Activated naive CD4-positive, alpha-beta T cell treated with anti-CD3 and anti-CD28 coated beads, Interleukin-2, amount 10 ng/mL, durations not matched to agents 7 days and 5 days (primary cell): Measurements from ENCODE around the gene GNG13.
"Not testable (repeated sequence)": the region's sequence is repeated elsewhere in the genome, so short reads cannot be mapped to it uniquely, and the experiment has no call there.

Experiments
- CTCF ChIA-PET: fragments of 350-600 bp; sonication (Branson Sonifier 250); formaldehyde crosslinking; loops from one replicate; lab custom pipeline; 2021; ENCODE audit warnings: antibody characterized with exemption; lab: Charles Lee
- DNase-seq: peaks from one replicate; pipeline ENCODE4 v3.0.0-alpha.2; 2020
- H3K27ac Mint-ChIP-seq: one replicate; pipeline ENCODE4 v1.8.0; 2021; ENCODE audit warnings: mild to moderate bottlenecking, moderate library complexity, mixed read lengths
- H3K27me3 Mint-ChIP-seq: one replicate; pipeline ENCODE4 v1.8.0; 2021; ENCODE audit warnings: mild to moderate bottlenecking, mixed read lengths
- H3K36me3 Mint-ChIP-seq: one replicate; pipeline ENCODE4 v1.8.0; 2021; ENCODE audit warnings: mixed read lengths
- H3K4me1 Mint-ChIP-seq: one replicate; pipeline ENCODE4 v1.8.0; 2021; ENCODE audit warnings: mixed read lengths
- H3K4me3 Mint-ChIP-seq: one replicate; pipeline ENCODE4 v1.8.0; 2021; ENCODE audit warnings: mild to moderate bottlenecking, moderate library complexity, mixed read lengths
- H3K9me3 Mint-ChIP-seq: one replicate; pipeline ENCODE4 v1.8.0; 2021; ENCODE audit warnings: mixed read lengths

Gene GNG13

GRCh38 chr16:776824-777223 is 23.7 kb downstream of the GNG13 start:
- DNase-seq: no peak
- Mint-ChIP-seq H3K9me3 (no peaks in the 10 kb centered on the region), H3K4me1 (no peaks in the 10 kb centered on the region)

GRCh38 chr16:776298-776697 is 24.2 kb downstream of the GNG13 start:
- DNase-seq, H3K27me3 Mint-ChIP-seq, H3K9me3 Mint-ChIP-seq, H3K36me3 Mint-ChIP-seq, H3K4me1 Mint-ChIP-seq, H3K27ac Mint-ChIP-seq, H3K4me3 Mint-ChIP-seq: not testable (repeated sequence)
- CTCF ChIA-PET: interaction anchor here (1.2 to 1.6 kb wide), 2 partner anchors 9 to 63 kb away, joined by 3 to 5 read pairs; no protein-coding TSS in a partner anchor

More at GRCh38 chr16:776824-777223, 23.7 kb downstream of the GNG13 start:
- peaks cover 5% of the 10 kb centered on the region for H3K27me3 Mint-ChIP-seq
- no peaks in the 10 kb centered on the region for H3K36me3 Mint-ChIP-seq
- no peak overlapping the region for H3K27ac Mint-ChIP-seq
- H3K4me3 Mint-ChIP-seq: no peak overlapping the region
- CTCF ChIA-PET: interaction anchor here (1.2 to 1.6 kb wide), 2 partner anchors 8 to 64 kb away, joined by 3 to 5 read pairs; no protein-coding TSS in a partner anchor

GRCh38 chr16:775236-775796 is 25.2 kb downstream of the GNG13 start:
- Mint-ChIP-seq H3K4me3 (no peak overlapping the region), H3K36me3 (no peaks in the 10 kb centered on the region), H3K4me1 (no peaks in the 10 kb centered on the region), H3K27ac (no peak overlapping the region), H3K9me3 (no peaks in the 10 kb centered on the region), H3K27me3 (peaks cover 5% of the 10 kb centered on the region)
- CTCF ChIA-PET: no interaction called here
- DNase-seq: no peak

GRCh38 chr16:774086-775001 is 26.2 kb downstream of the GNG13 start:
- Mint-ChIP-seq H3K4me3 (no peak overlapping the region), H3K27me3 (peaks cover 5% of the 10 kb centered on the region), H3K9me3 (no peaks in the 10 kb centered on the region), H3K4me1 (no peaks in the 10 kb centered on the region), H3K36me3 (no peaks in the 10 kb centered on the region), H3K27ac (no peak overlapping the region)
- CTCF ChIA-PET: no interaction called here
- no peak for DNase-seq

- DNase-seq: no peak
- Mint-ChIP-seq H3K4me3 (no peak overlapping the region), H3K9me3 (no peaks in the 10 kb centered on the region), H3K36me3 (no peaks in the 10 kb centered on the region), H3K27me3 (peaks cover 7% of the 10 kb centered on the region), H3K4me1 (no peaks in the 10 kb centered on the region), H3K27ac (no peak overlapping the region)
- CTCF ChIA-PET: no interaction called here
These were observed 27.6 kb downstream of the GNG13 start for GRCh38 chr16:772959-773358.

GRCh38 chr16:770411-770810 is 30.1 kb downstream of the GNG13 start:
- no peaks in the 10 kb centered on the region for H3K36me3 Mint-ChIP-seq
- no peak overlapping the region for H3K27ac Mint-ChIP-seq
- H3K4me3 Mint-ChIP-seq: no peak overlapping the region
- H3K9me3 Mint-ChIP-seq: no peaks in the 10 kb centered on the region
- H3K4me1 Mint-ChIP-seq: no peaks in the 10 kb centered on the region
- no peak for DNase-seq
- peaks cover 3% of the 10 kb centered on the region for H3K27me3 Mint-ChIP-seq
- CTCF ChIA-PET: no interaction called here

GRCh38 chr16:769934-770333 is 30.6 kb downstream of the GNG13 start:
- H3K4me3 Mint-ChIP-seq: no peak overlapping the region
- H3K9me3 Mint-ChIP-seq: no peaks in the 10 kb centered on the region
- CTCF ChIA-PET: no interaction called here
- peaks cover 3% of the 10 kb centered on the region for H3K27me3 Mint-ChIP-seq
- no peak for DNase-seq
- no peak overlapping the region for H3K27ac Mint-ChIP-seq
- H3K36me3 Mint-ChIP-seq: no peaks in the 10 kb centered on the region
- no peaks in the 10 kb centered on the region for H3K4me1 Mint-ChIP-seq

GRCh38 chr16:769184-769784 is 31.2 kb downstream of the GNG13 start:
- DNase-seq: no peak
- Mint-ChIP-seq H3K9me3 (no peaks in the 10 kb centered on the region), H3K27ac (no peak overlapping the region), H3K27me3 (peaks cover 3% of the 10 kb centered on the region), H3K4me1 (no peaks in the 10 kb centered on the region), H3K4me3 (no peak overlapping the region), H3K36me3 (no peaks in the 10 kb centered on the region)
- CTCF ChIA-PET: no interaction called here

- no peak overlapping the region for H3K27ac Mint-ChIP-seq
- DNase-seq: no peak
- H3K4me3 Mint-ChIP-seq: no peak overlapping the region
- H3K36me3 Mint-ChIP-seq: no peaks in the 10 kb centered on the region
- no peaks in the 10 kb centered on the region for H3K9me3 Mint-ChIP-seq
- CTCF ChIA-PET: no interaction called here
- no peaks in the 10 kb centered on the region for H3K4me1 Mint-ChIP-seq
- H3K27me3 Mint-ChIP-seq: peaks cover 3% of the 10 kb centered on the region
These were observed 32.1 kb downstream of the GNG13 start for GRCh38 chr16:768428-768827.

GRCh38 chr16:767743-768235 is 32.7 kb downstream of the GNG13 start:
- no peaks in the 10 kb centered on the region for H3K36me3 Mint-ChIP-seq
- peaks cover 3% of the 10 kb centered on the region for H3K27me3 Mint-ChIP-seq
- CTCF ChIA-PET: no interaction called here
- no peaks in the 10 kb centered on the region for H3K9me3 Mint-ChIP-seq
- no peak for DNase-seq
- H3K4me3 Mint-ChIP-seq: no peak overlapping the region
- H3K4me1 Mint-ChIP-seq: no peaks in the 10 kb centered on the region
- no peak overlapping the region for H3K27ac Mint-ChIP-seq

- Mint-ChIP-seq H3K36me3 (no peaks in the 10 kb centered on the region), H3K4me3 (no peak overlapping the region), H3K9me3 (no peaks in the 10 kb centered on the region), H3K27me3 (peaks cover 3% of the 10 kb centered on the region), H3K27ac (no peak overlapping the region), H3K4me1 (no peaks in the 10 kb centered on the region)
- CTCF ChIA-PET: no interaction called here
- no peak for DNase-seq
These were observed 33.5 kb downstream of the GNG13 start for GRCh38 chr16:766820-767640.

GRCh38 chr16:766008-766819 is 34.3 kb downstream of the GNG13 start:
- no peak for DNase-seq
- Mint-ChIP-seq H3K27ac (no peak overlapping the region), H3K9me3 (no peaks in the 10 kb centered on the region), H3K4me1 (no peaks in the 10 kb centered on the region), H3K36me3 (no peaks in the 10 kb centered on the region), H3K27me3 (peaks cover 3% of the 10 kb centered on the region), H3K4me3 (no peak overlapping the region)
- CTCF ChIA-PET: no interaction called here

GRCh38 chr16:765488-765865 is 35.1 kb downstream of the GNG13 start:
- H3K27ac Mint-ChIP-seq: no peak overlapping the region
- no peak for DNase-seq
- H3K4me1 Mint-ChIP-seq: no peaks in the 10 kb centered on the region
- CTCF ChIA-PET: no interaction called here
- no peaks in the 10 kb centered on the region for H3K9me3 Mint-ChIP-seq
- no peaks in the 10 kb centered on the region for H3K36me3 Mint-ChIP-seq
- peaks cover 3% of the 10 kb centered on the region for H3K27me3 Mint-ChIP-seq
- no peak overlapping the region for H3K4me3 Mint-ChIP-seq
